SK-N-SH (cell line): ENCODE measurements around the gene WDR62. TPM values are rescaled to one million over a fixed set of nuclear protein-coding genes. Genes with fewer than 3 reads are reported as not detected.

ENCODE experiments used
- CTCF ChIA-PET: fragments of 300-600, 350-600 bp; formaldehyde crosslinking; extraction: SDS; loops from one replicate; lab custom pipeline; 2021; lab: Yijun Ruan, JAX
- POLR2A ChIA-PET: fragments of 350-600 bp; sonication (Branson Sonifier 250); formaldehyde crosslinking; extraction: SDS; loops from one replicate; lab custom pipeline; 2020; ENCODE audit warnings: antibody characterized with exemption, inconsistent platforms; lab: Yijun Ruan, JAX
- DNase-seq: peaks from one replicate; pipeline ENCODE4 v3.0.0; 2012
- H2AFZ ChIP-seq: fragments of 200-600 bp; sonication (generic); 2 replicates; pipeline ENCODE4 v1.8.1; 2016; ENCODE audit warnings: antibody characterized with exemption, mild to moderate bottlenecking, low read depth
- H3F3A ChIP-seq: fragments of 200-600 bp; sonication (generic); replicated peaks from 2 replicates; pipeline ENCODE3; 2016; ENCODE audit warnings: antibody characterized with exemption, mild to moderate bottlenecking; ENCODE audit not compliant: insufficient read depth
- H3K27ac ChIP-seq, 2 experiments: fragments of 200-500 bp in 1 of 2; fragments of 200-600 bp in 1 of 2; sonication (Bioruptor generic) in 1 of 2; sonication (generic), shearing (Covaris generic) in 1 of 2; 2 replicates each; pipeline versions ENCODE4 v1.5.1 to v1.6.1; 2014 to 2016; ENCODE audit warnings: low read depth in 2 of 2, inconsistent platforms in 1 of 2, low read length in 1 of 2, mild to moderate bottlenecking in 1 of 2, mixed read lengths in 1 of 2
- H3K27me3 ChIP-seq: fragments of 200-600 bp; sonication (generic), shearing (Covaris generic); 2 replicates; pipeline ENCODE4 v1.6.1; 2016; ENCODE audit warnings: mixed run types; ENCODE audit not compliant: insufficient read depth
- H3K36me3 ChIP-seq, 2 experiments: fragments of 200-500 bp in 1 of 2; fragments of 200-600 bp in 1 of 2; sonication (Bioruptor generic) in 1 of 2; sonication (generic) in 1 of 2; replicated peaks in 1 of 2; 2 replicates each; pipeline versions ENCODE3 to v1.5.1; 2014 to 2016; ENCODE audit warnings: low read length in 1 of 2, mild to moderate bottlenecking in 1 of 2; ENCODE audit not compliant: insufficient read depth in 2 of 2, control insufficient read depth in 1 of 2
- H3K4me1 ChIP-seq, 2 experiments: fragments of 200-500 bp in 1 of 2; fragments of 200-600 bp in 1 of 2; sonication (Bioruptor generic) in 1 of 2; sonication (generic), shearing (Covaris generic) in 1 of 2; 2 replicates each; pipeline versions ENCODE4 v1.5.1 to v1.6.1; 2014 to 2016; ENCODE audit warnings: low read depth in 1 of 2, low read length in 1 of 2, mixed run types in 1 of 2; ENCODE audit not compliant: insufficient read depth in 2 of 2, control insufficient read depth in 1 of 2
- H3K4me2 ChIP-seq: fragments of 200-600 bp; sonication (generic), shearing (Covaris generic); 2 replicates; pipeline ENCODE4 v1.6.1; 2017; ENCODE audit warnings: mixed run types
- H3K4me3 ChIP-seq, 2 experiments: fragments of 200-500 bp in 1 of 2; fragments of 200-600 bp in 1 of 2; sonication (Bioruptor generic) in 1 of 2; sonication (generic), shearing (Covaris generic) in 1 of 2; 2 replicates each; pipeline versions ENCODE4 v1.5.1 to v1.8.1; 2014 to 2016; ENCODE audit warnings: low read depth in 2 of 2, inconsistent platforms in 1 of 2, low read length in 1 of 2, mild to moderate bottlenecking in 1 of 2, mixed read lengths in 1 of 2, moderate library complexity in 1 of 2
- H3K79me2 ChIP-seq: fragments of 200-600 bp; sonication (generic); 2 replicates; pipeline ENCODE4 v1.8.1; 2017; ENCODE audit warnings: mild to moderate bottlenecking; ENCODE audit not compliant: insufficient read depth
- H3K9ac ChIP-seq: fragments of 200-600 bp; sonication (generic); 2 replicates; pipeline ENCODE4 v1.6.1; 2017; ENCODE audit warnings: mixed run types
- H3K9me2 ChIP-seq: fragments of 200-600 bp; sonication (generic); 2 replicates; pipeline ENCODE4 v1.6.1; 2017; ENCODE audit warnings: mixed run types
- H3K9me3 ChIP-seq: fragments of 200-600 bp; sonication (generic); 2 replicates; pipeline ENCODE4 v1.6.1; 2017; ENCODE audit warnings: mixed run types, mild to moderate bottlenecking, moderate library complexity
- H4K20me1 ChIP-seq: fragments of 200-600 bp; sonication (generic); 2 replicates; pipeline ENCODE4 v1.6.1; 2017; ENCODE audit warnings: mild to moderate bottlenecking, mixed run types; ENCODE audit not compliant: insufficient read depth
- CHD2 ChIP-seq: fragments of 150-350 bp; IDR thresholded peaks from 2 replicates; pipeline ENCODE4 v1.6.1; 2018; ENCODE audit warnings: low read length; ENCODE audit not compliant: partially characterized antibody
- CTCF ChIP-seq: fragments of 200-600 bp; sonication (generic); IDR thresholded peaks from 2 replicates; pipeline ENCODE4 v1.6.1; 2017; ENCODE audit warnings: antibody characterized with exemption, mild to moderate bottlenecking, moderate library complexity
- EZH2phosphoT487 ChIP-seq: fragments of 200-600 bp; sonication (generic); IDR thresholded peaks from 2 replicates; pipeline ENCODE4 v1.6.1; 2017; ENCODE audit warnings: low read depth, mixed run types, mild to moderate bottlenecking, antibody characterized with exemption, moderate library complexity, borderline replicate concordance
- FOSL2 ChIP-seq: IDR thresholded peaks from 2 replicates; pipeline ENCODE4 v1.4.0; 2012; ENCODE audit warnings: low read depth, mild to moderate bottlenecking, moderate library complexity, borderline replicate concordance
- FOXJ3 ChIP-seq: sonication (generic); formaldehyde crosslinking; IDR thresholded peaks from 2 replicates; pipeline ENCODE4 v1.5.1; 2020; ENCODE audit warnings: mild to moderate bottlenecking, missing genetic modification reagents
- FOXM1 ChIP-seq: IDR thresholded peaks from 2 replicates; pipeline ENCODE4 v1.4.0; 2012; ENCODE audit warnings: low read depth, mild to moderate bottlenecking
- GABPA ChIP-seq: IDR thresholded peaks from 2 replicates; pipeline ENCODE4 v1.4.0; 2012; ENCODE audit warnings: low read depth, mild to moderate bottlenecking
- MEF2A ChIP-seq: IDR thresholded peaks from 2 replicates; pipeline ENCODE4 v1.4.0; 2012; ENCODE audit warnings: low read depth, borderline replicate concordance
- NFIC ChIP-seq: IDR thresholded peaks from 2 replicates; pipeline ENCODE4 v1.4.0; 2012; ENCODE audit warnings: borderline replicate concordance
- RAD21 ChIP-seq: IDR thresholded peaks from 2 replicates; pipeline ENCODE4 v1.6.1; 2012; ENCODE audit warnings: mild to moderate bottlenecking, low read length
- RCOR1 ChIP-seq: fragments of 150-350 bp; IDR thresholded peaks from 2 replicates; pipeline ENCODE4 v1.6.1; 2017; ENCODE audit warnings: antibody characterized with exemption, low read length
- REST ChIP-seq: IDR thresholded peaks from 2 replicates; pipeline ENCODE4 v1.6.1; 2012; ENCODE audit warnings: mild to moderate bottlenecking, low read depth, low read length, moderate library complexity
- RFX5 ChIP-seq: IDR thresholded peaks from 2 replicates; pipeline ENCODE4 v1.6.1; 2012; ENCODE audit warnings: mild to moderate bottlenecking, improper control_type of control experiment, low read length
- SIN3A ChIP-seq: IDR thresholded peaks from 2 replicates; pipeline ENCODE4 v1.6.1; 2012; ENCODE audit warnings: low read depth, mild to moderate bottlenecking, low read length, moderate library complexity, borderline replicate concordance
- SMC3 ChIP-seq: IDR thresholded peaks from 2 replicates; pipeline ENCODE4 v1.6.1; 2012; ENCODE audit warnings: low read depth, low read length, improper control_type of control experiment
- TCF12 ChIP-seq: IDR thresholded peaks from 2 replicates; pipeline ENCODE4 v1.4.0; 2012
- TEAD4 ChIP-seq: IDR thresholded peaks from 2 replicates; pipeline ENCODE4 v1.4.0; 2012; ENCODE audit warnings: mild to moderate bottlenecking, borderline replicate concordance; ENCODE audit not compliant: insufficient read depth
- USF1 ChIP-seq: IDR thresholded peaks from 2 replicates; pipeline ENCODE4 v1.4.0; 2012; ENCODE audit warnings: low read depth, borderline replicate concordance
- WGBS: methylation state at CpG from one replicate; pipeline ENCODE4 v1.1.6; 2017; ENCODE audit warnings: low lambda C conversion rate; 5-methylcytosine and 5-hydroxymethylcytosine counted together
- polyA plus RNA-seq, 3 experiments: library from polyadenylated mRNA; depleted of rRNA; stranded (reverse); fragments of >200 nt; gene quantifications; 2 replicates each; pipeline ENCODE4 v1.2.3, GENCODE V29; 2012

WDR62 gene
- polyA plus RNA-seq, 1 of the 3 experiments (the other 2 are of a cell fraction) = 5.3 TPM

GRCh38 chr19:36142496-36142895 lies 87.8 kb downstream of the WDR62 start:
- POLR2A ChIA-PET = no interaction called here
- H2AFZ ChIP-seq = no peak overlapping the region

More at GRCh38 chr19:36142496-36142895, 87.8 kb downstream of the WDR62 start:
- no peaks in the 10 kb centered on the region for H3K9me3 ChIP-seq
- H3K4me1 ChIP-seq = peaks cover 8% of the 10 kb centered on the region in 2 experiments; a peak in 3 of 4 replicates
- DNase-seq = no peak
- H3K4me3 ChIP-seq = no peak overlapping the region
- H3K9ac ChIP-seq = no peak overlapping the region
- peaks cover 40% of the 10 kb centered on the region for H3K79me2 ChIP-seq
- TF ChIP-seq CTCF (no peak), SIN3A (no peak), RFX5 (no peak), FOSL2 (no peak), EZH2phosphoT487 (no peak), CHD2 (no peak), NFIC (no peak), RCOR1 (no peak), FOXM1 (no peak), TEAD4 (no peak), GABPA (no peak), RAD21 (no peak), TCF12 (no peak), USF1 (no peak), MEF2A (no peak), FOXJ3 (CRISPR knock-in tag) (no peak), SMC3 (no peak), REST (no peak)
- H3K9me2 ChIP-seq = no peaks in the 10 kb centered on the region
- H3K4me2 ChIP-seq = no peak overlapping the region
- H3K36me3 ChIP-seq = peaks cover 40 to 53% of the 10 kb centered on the region in 2 experiments
- CTCF ChIA-PET = interaction anchor here (1.1 to 1.2 kb wide), 2 partner anchors 27 to 188 kb away, joined by 3 to 4 read pairs; no protein-coding TSS in a partner anchor
- H3K27me3 ChIP-seq = no peaks in the 10 kb centered on the region
- peaks cover 38% of the 10 kb centered on the region for H4K20me1 ChIP-seq
- peaks cover 17% of the 10 kb centered on the region for H3F3A ChIP-seq
- 95% methylated on average over 9 of the region's 9 CpGs for WGBS
- H3K27ac ChIP-seq = no peak overlapping the region
